C4-2B (cell line): ENCODE data around the gene MIB2.

Experiments used
- H3K27ac ChIP-seq: fragments of 450-650 bp; 2 replicates; pipeline ENCODE4 v1.5.1; 2017
- CTCF ChIP-seq: fragments of 450-650 bp; conservative IDR thresholded peaks from 2 replicates; pipeline ENCODE4 v1.5.1; 2017; ENCODE audit warnings: mild to moderate bottlenecking
- ZFX ChIP-seq: fragments of 450-650 bp; IDR thresholded peaks from 2 replicates; pipeline ENCODE4 v1.6.1; 2017

The MIB2 gene

GRCh38 chr1:1623631-1624442 is 8.5 kb downstream of the MIB2 start:
- TF ChIP-seq CTCF = no peak
- no peak for TF ChIP-seq ZFX
- H3K27ac ChIP-seq = no peak overlapping the region

- TF ChIP-seq ZFX = no peak
- no peak for TF ChIP-seq CTCF
- no peak overlapping the region for H3K27ac ChIP-seq
These were observed 9.4 kb downstream of the MIB2 start for GRCh38 chr1:1624443-1625403.

GRCh38 chr1:1625404-1625775 is 10.1 kb downstream of the MIB2 start:
- H3K27ac ChIP-seq = no peak overlapping the region
- TF ChIP-seq ZFX (no peak), CTCF (no peak)

- TF ChIP-seq CTCF (no peak), ZFX (no peak)
- no peak overlapping the region for H3K27ac ChIP-seq
These were observed 10.5 kb downstream of the MIB2 start for GRCh38 chr1:1625824-1626206.

- TF ChIP-seq CTCF (no peak), ZFX (no peak)
- no peak overlapping the region for H3K27ac ChIP-seq
These were observed 11.2 kb downstream of the MIB2 start for GRCh38 chr1:1626207-1627141.

- H3K27ac ChIP-seq = no peak overlapping the region
- TF ChIP-seq ZFX (no peak), CTCF (no peak)
These were observed 12.0 kb downstream of the MIB2 start for GRCh38 chr1:1627261-1627828.
